PC-9 (cell line): ENCODE data around the gene TTC28. TPM values are rescaled to one million over a fixed set of nuclear protein-coding genes. Genes with fewer than 3 reads are reported as not detected.

Experiments used
- BruUV-seq: library from RNA; stranded (reverse); fragments of 400-500 nt; replicated peaks from 2 replicates; lab custom pipeline; 2021; lab: Mats Ljungman, UMichigan
- CTCF ChIA-PET: fragments of 300-600 bp; sonication (Branson Sonifier 250); formaldehyde crosslinking; loops from one replicate; lab custom pipeline; 2022; ENCODE audit warnings: antibody characterized with exemption; lab: Charles Lee
- POLR2A ChIA-PET: fragments of 300-600 bp; sonication (Branson Sonifier 250); formaldehyde crosslinking; loops from one replicate; lab custom pipeline; 2022; ENCODE audit warnings: antibody characterized with exemption; ENCODE audit not compliant: unreplicated experiment; lab: Charles Lee
- DNase-seq, 2 experiments: peaks; one replicate each; pipeline versions ENCODE4 v3.0.0 to v3.0.0-alpha.2; 2015 to 2022; ENCODE audit warnings: mixed read lengths in 1 of 2
- H2AFZ ChIP-seq: fragments of 200-600 bp; sonication (generic); 2 replicates; pipeline ENCODE4 v1.8.1; 2017; ENCODE audit warnings: antibody characterized with exemption
- H3F3A ChIP-seq: fragments of 200-600 bp; sonication (generic); 2 replicates; pipeline ENCODE4 v1.8.1; 2017; ENCODE audit warnings: antibody characterized with exemption, mild to moderate bottlenecking, low read depth; ENCODE audit not compliant: insufficient read depth
- H3K27ac ChIP-seq: fragments of 200-600 bp; sonication (generic); 2 replicates; pipeline ENCODE4 v1.6.1; 2016; ENCODE audit warnings: mixed run types
- H3K27me3 ChIP-seq: fragments of 200-600 bp; sonication (generic); 2 replicates; pipeline ENCODE4 v1.6.1; 2016; ENCODE audit warnings: low read depth, mixed run types; ENCODE audit not compliant: insufficient read depth
- H3K36me3 ChIP-seq: fragments of 200-600 bp; sonication (generic); 2 replicates; pipeline ENCODE4 v1.6.1; 2016; ENCODE audit warnings: low read depth, mixed run types
- H3K4me1 ChIP-seq: fragments of 200-600 bp; sonication (generic); replicated peaks from 2 replicates; pipeline ENCODE4 v1.6.1; 2016; ENCODE audit warnings: mixed run types; ENCODE audit not compliant: insufficient read depth
- H3K4me2 ChIP-seq: fragments of 200-600 bp; sonication (generic); 2 replicates; pipeline ENCODE4 v1.6.1; 2017; ENCODE audit warnings: mixed run types
- H3K4me3 ChIP-seq: fragments of 200-600 bp; sonication (generic); 2 replicates; pipeline ENCODE4 v1.6.1; 2016; ENCODE audit warnings: mixed run types
- H3K79me2 ChIP-seq: fragments of 200-600 bp; sonication (generic); 2 replicates; pipeline ENCODE4 v1.6.1; 2017; ENCODE audit warnings: low read depth, mixed run types
- H3K9me2 ChIP-seq: fragments of 200-600 bp; sonication (generic); 2 replicates; pipeline ENCODE4 v1.8.1; 2017; ENCODE audit warnings: mild to moderate bottlenecking; ENCODE audit not compliant: insufficient read depth
- H3K9me3 ChIP-seq: fragments of 200-600 bp; sonication (generic); 2 replicates; pipeline ENCODE4 v1.8.1; 2016; ENCODE audit warnings: low read depth; ENCODE audit not compliant: insufficient read depth
- H4K20me1 ChIP-seq: fragments of 200-600 bp; sonication (generic); 2 replicates; pipeline ENCODE4 v1.8.1; 2017; ENCODE audit not compliant: insufficient read depth
- CTCF ChIP-seq: fragments of 200-600 bp; sonication (generic); conservative IDR thresholded peaks from 2 replicates; pipeline ENCODE4 v1.6.1; 2017; ENCODE audit warnings: mixed run types, antibody characterized with exemption, mild to moderate bottlenecking, moderate library complexity
- EZH2 ChIP-seq: fragments of 200-600 bp; sonication (generic); IDR thresholded peaks from 2 replicates; pipeline ENCODE4 v1.8.0; 2017; ENCODE audit warnings: antibody characterized with exemption, low read depth
- intact Hi-C: fragments of 100-400 bp; cut with micrococcal nuclease; formaldehyde crosslinking; loops from one replicate; pipeline ENCODE4 v1.10.0; 2022; ENCODE audit not compliant: unreplicated experiment
- total RNA-seq: library from RNA; stranded (reverse); gene quantifications from 2 replicates; pipeline ENCODE4 v1.2.3, GENCODE V29; 2021

The TTC28 gene
- total RNA-seq, 1 experiment from 2014 or later, result 6.7 TPM

GRCh38 chr22:28120691-28121592 is 558.7 kb downstream of the TTC28 start:
- no peaks in the 10 kb centered on the region for H3K9me2 ChIP-seq
- H3K79me2 ChIP-seq, result no peaks in the 10 kb centered on the region
- H3K27ac ChIP-seq, result no peak overlapping the region
- TF ChIP-seq EZH2, result no peak
- no peak for TF ChIP-seq CTCF
- ChIA-PET CTCF (interaction anchor here (0.6 kb wide), 1 partner anchor 10 kb away, joined by 3 read pairs; no protein-coding TSS in a partner anchor), POLR2A (interaction anchor here (0.6 kb wide), 1 partner anchor 24 kb away, joined by 7 read pairs; no protein-coding TSS in a partner anchor)
- no peak overlapping the region for H3K4me3 ChIP-seq
- no TSS peak for BruUV-seq
- no peak overlapping the region for H3K4me2 ChIP-seq
- H2AFZ ChIP-seq, result no peak overlapping the region
- no peaks in the 10 kb centered on the region for H3K9me3 ChIP-seq
- no peaks in the 10 kb centered on the region for H3K27me3 ChIP-seq
- H3K4me1 ChIP-seq, result no peaks in the 10 kb centered on the region
- no peak for DNase-seq
- intact Hi-C loops, result no loop called here
- H3K36me3 ChIP-seq, result no peaks in the 10 kb centered on the region
- H3F3A ChIP-seq, result no peaks in the 10 kb centered on the region
- H4K20me1 ChIP-seq, result no peaks in the 10 kb centered on the region

GRCh38 chr22:28118957-28119631 is 560.5 kb downstream of the TTC28 start:
- no peaks in the 10 kb centered on the region for H3K79me2 ChIP-seq
- H3K27me3 ChIP-seq, result no peaks in the 10 kb centered on the region
- DNase-seq, result no peak
- BruUV-seq, result no TSS peak
- no peaks in the 10 kb centered on the region for H3K9me3 ChIP-seq
- no peaks in the 10 kb centered on the region for H3K9me2 ChIP-seq
- H3K27ac ChIP-seq, result no peak overlapping the region
- no peak overlapping the region for H3K4me3 ChIP-seq
- ChIA-PET CTCF (no interaction called here), POLR2A (no interaction called here)
- no peak overlapping the region for H2AFZ ChIP-seq
- H3K4me1 ChIP-seq, result no peaks in the 10 kb centered on the region
- intact Hi-C loops, result no loop called here
- no peaks in the 10 kb centered on the region for H3K36me3 ChIP-seq
- no peaks in the 10 kb centered on the region for H3F3A ChIP-seq
- H3K4me2 ChIP-seq, result no peak overlapping the region
- no peak for TF ChIP-seq EZH2
- no peak for TF ChIP-seq CTCF
- no peaks in the 10 kb centered on the region for H4K20me1 ChIP-seq

- Histone ChIP-seq H2AFZ (no peak overlapping the region), H3K36me3 (no peaks in the 10 kb centered on the region), H3K79me2 (no peaks in the 10 kb centered on the region), H3K9me3 (no peaks in the 10 kb centered on the region), H4K20me1 (no peaks in the 10 kb centered on the region), H3K4me3 (no peak overlapping the region), H3K27me3 (no peaks in the 10 kb centered on the region), H3F3A (no peaks in the 10 kb centered on the region), H3K4me1 (no peaks in the 10 kb centered on the region), H3K9me2 (no peaks in the 10 kb centered on the region), H3K27ac (no peak overlapping the region), H3K4me2 (no peak overlapping the region)
- POLR2A ChIA-PET, result interaction anchor here (0.7 kb wide), 1 partner anchor 848 kb away, joined by 6 read pairs; no protein-coding TSS in a partner anchor
- no peak for TF ChIP-seq EZH2
- no peak for TF ChIP-seq CTCF
- BruUV-seq, result no TSS peak
- intact Hi-C loops, result no loop called here
- CTCF ChIA-PET, result no interaction called here
- peak; percentile 39 to 40 for DNase-seq
Measured at GRCh38 chr22:28116219-28116673, 563.4 kb downstream of the TTC28 start.
